ENCODE measurements around the gene EPO. TPM values are rescaled to one million over a fixed set of nuclear protein-coding genes. Genes with fewer than 3 reads are reported as not detected.

The EPO gene
- total RNA-seq, 1 donor, result not detected

- Histone ChIP-seq H3K9me3 (ENCODE audit: low read depth, low read length) (no peaks in the 10 kb centered on the region), H3K27me3 (ENCODE audit: insufficient read depth, low read length) (no peaks in the 10 kb centered on the region), H3K79me2 (ENCODE audit: insufficient read depth, low read length) (peaks cover 14% of the 10 kb centered on the region), H3K36me3 (ENCODE audit: insufficient read depth, low read length) (peaks cover 31% of the 10 kb centered on the region), H3K4me1 (ENCODE audit: insufficient read depth, low read length) (peaks cover 3% of the 10 kb centered on the region), H2AFZ (ENCODE audit: low read length) (no peak overlapping the region), H4K20me1 (ENCODE audit: insufficient read depth, low read length) (peaks cover 32% of the 10 kb centered on the region), H3K4me2 (ENCODE audit: insufficient read depth, low read length) (no peak overlapping the region), H3K27ac (ENCODE audit: low read depth, low read length) (no peak overlapping the region), H3K4me3 (ENCODE audit: insufficient read depth, low read length) (no peak overlapping the region)
- TF ChIP-seq CTCF (IDR thresholded peaks at IDR 0.05; ENCODE audit: extremely low read depth, low read depth, low read length), result no peak
- peak; percentile 60 for DNase-seq (ENCODE audit: insufficient read length, low spot score, missing footprints)
Observed at GRCh38 chr7:100683659-100684533, 36.4 kb upstream of the EPO start.

- Histone ChIP-seq H3K9me3 (ENCODE audit: low read depth, low read length) (no peaks in the 10 kb centered on the region), H3K4me1 (ENCODE audit: insufficient read depth, low read length) (peaks cover 3% of the 10 kb centered on the region), H3K79me2 (ENCODE audit: insufficient read depth, low read length) (peaks cover 21% of the 10 kb centered on the region), H4K20me1 (ENCODE audit: insufficient read depth, low read length) (peaks cover 39% of the 10 kb centered on the region), H3K27me3 (ENCODE audit: insufficient read depth, low read length) (no peaks in the 10 kb centered on the region), H2AFZ (ENCODE audit: low read length) (no peak overlapping the region), H3K36me3 (ENCODE audit: insufficient read depth, low read length) (peaks cover 25% of the 10 kb centered on the region), H3K27ac (ENCODE audit: low read depth, low read length) (no peak overlapping the region), H3K4me2 (ENCODE audit: insufficient read depth, low read length) (no peak overlapping the region), H3K4me3 (ENCODE audit: insufficient read depth, low read length) (no peak overlapping the region)
- peak; percentile 76 for DNase-seq (ENCODE audit: insufficient read length, low spot score, missing footprints)
- TF ChIP-seq CTCF (IDR thresholded peaks at IDR 0.05; ENCODE audit: extremely low read depth, low read depth, low read length), result no peak
Observed at GRCh38 chr7:100684534-100685042, 35.7 kb upstream of the EPO start.

GRCh38 chr7:100685049-100685605 lies 35.1 kb upstream of the EPO start:
- no peaks in the 10 kb centered on the region for H3K27me3 ChIP-seq (ENCODE audit: insufficient read depth, low read length)
- peaks cover 2% of the 10 kb centered on the region for H3K4me1 ChIP-seq (ENCODE audit: insufficient read depth, low read length)
- H3K27ac ChIP-seq (ENCODE audit: low read depth, low read length), result no peak overlapping the region
- no peak overlapping the region for H3K4me3 ChIP-seq (ENCODE audit: insufficient read depth, low read length)
- H3K36me3 ChIP-seq (ENCODE audit: insufficient read depth, low read length), result peaks cover 25% of the 10 kb centered on the region
- H3K9me3 ChIP-seq (ENCODE audit: low read depth, low read length), result no peaks in the 10 kb centered on the region
- no peak overlapping the region for H3K4me2 ChIP-seq (ENCODE audit: insufficient read depth, low read length)
- peak; percentile 76 for DNase-seq (ENCODE audit: insufficient read length, low spot score, missing footprints)
- no peak overlapping the region for H2AFZ ChIP-seq (ENCODE audit: low read length)
- peaks cover 42% of the 10 kb centered on the region for H4K20me1 ChIP-seq (ENCODE audit: insufficient read depth, low read length)
- H3K79me2 ChIP-seq (ENCODE audit: insufficient read depth, low read length), result peaks cover 26% of the 10 kb centered on the region
- TF ChIP-seq CTCF (IDR thresholded peaks at IDR 0.05; ENCODE audit: extremely low read depth, low read depth, low read length), result no peak

- peak; percentile 83 for DNase-seq (ENCODE audit: insufficient read length, low spot score, missing footprints)
- H3K27ac ChIP-seq (ENCODE audit: low read depth, low read length), result no peak overlapping the region
- H3K4me3 ChIP-seq (ENCODE audit: insufficient read depth, low read length), result no peak overlapping the region
- no peaks in the 10 kb centered on the region for H3K4me1 ChIP-seq (ENCODE audit: insufficient read depth, low read length)
- no peaks in the 10 kb centered on the region for H3K9me3 ChIP-seq (ENCODE audit: low read depth, low read length)
- no peak overlapping the region for H2AFZ ChIP-seq (ENCODE audit: low read length)
- no peak overlapping the region for H3K4me2 ChIP-seq (ENCODE audit: insufficient read depth, low read length)
- H3K36me3 ChIP-seq (ENCODE audit: insufficient read depth, low read length), result peaks cover 24% of the 10 kb centered on the region
- TF ChIP-seq CTCF (IDR thresholded peaks at IDR 0.05; ENCODE audit: extremely low read depth, low read depth, low read length), result no peak
- H4K20me1 ChIP-seq (ENCODE audit: insufficient read depth, low read length), result peaks cover 42% of the 10 kb centered on the region
- H3K79me2 ChIP-seq (ENCODE audit: insufficient read depth, low read length), result peaks cover 31% of the 10 kb centered on the region
- H3K27me3 ChIP-seq (ENCODE audit: insufficient read depth, low read length), result no peaks in the 10 kb centered on the region
Observed at GRCh38 chr7:100685631-100686145, 34.6 kb upstream of the EPO start.

Data from osteoblast (primary cell).